Measurements from ENCODE around the gene FRMPD4.

The FRMPD4 gene

GRCh38 chrX:12223650-12224049 is 85.4 kb downstream of the FRMPD4 start:
- no peak for DNase-seq

DNA sequence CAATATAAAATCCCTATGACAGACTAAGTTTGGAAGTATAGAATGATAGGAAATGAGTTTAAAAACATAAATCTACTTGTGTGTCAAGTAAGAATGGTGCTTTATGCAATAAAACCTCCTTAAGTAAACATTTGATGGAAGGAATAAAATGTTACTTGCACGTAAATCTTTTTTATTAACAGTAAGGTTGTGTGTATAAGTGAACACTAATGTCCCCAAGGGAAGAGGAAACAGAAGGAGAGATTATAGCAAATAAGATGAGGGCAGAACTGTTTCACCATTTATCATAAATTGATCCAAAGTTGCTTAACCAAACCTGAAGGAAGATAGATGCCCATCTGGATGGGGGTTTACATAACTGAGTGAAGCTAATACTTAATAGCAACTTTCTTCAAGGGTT is 86.8 kb downstream of the FRMPD4 start:
- DNase-seq, result no peak

- no peak for DNase-seq
These were observed 89.3 kb downstream of the FRMPD4 start for GRCh38 chrX:12227412-12228041.

- DNase-seq, result no peak
These were observed 90.6 kb downstream of the FRMPD4 start for GRCh38 chrX:12228862-12229261.

GRCh38 chrX:12229986-12230385 is 91.7 kb downstream of the FRMPD4 start:
- DNase-seq, result no peak

DNA sequence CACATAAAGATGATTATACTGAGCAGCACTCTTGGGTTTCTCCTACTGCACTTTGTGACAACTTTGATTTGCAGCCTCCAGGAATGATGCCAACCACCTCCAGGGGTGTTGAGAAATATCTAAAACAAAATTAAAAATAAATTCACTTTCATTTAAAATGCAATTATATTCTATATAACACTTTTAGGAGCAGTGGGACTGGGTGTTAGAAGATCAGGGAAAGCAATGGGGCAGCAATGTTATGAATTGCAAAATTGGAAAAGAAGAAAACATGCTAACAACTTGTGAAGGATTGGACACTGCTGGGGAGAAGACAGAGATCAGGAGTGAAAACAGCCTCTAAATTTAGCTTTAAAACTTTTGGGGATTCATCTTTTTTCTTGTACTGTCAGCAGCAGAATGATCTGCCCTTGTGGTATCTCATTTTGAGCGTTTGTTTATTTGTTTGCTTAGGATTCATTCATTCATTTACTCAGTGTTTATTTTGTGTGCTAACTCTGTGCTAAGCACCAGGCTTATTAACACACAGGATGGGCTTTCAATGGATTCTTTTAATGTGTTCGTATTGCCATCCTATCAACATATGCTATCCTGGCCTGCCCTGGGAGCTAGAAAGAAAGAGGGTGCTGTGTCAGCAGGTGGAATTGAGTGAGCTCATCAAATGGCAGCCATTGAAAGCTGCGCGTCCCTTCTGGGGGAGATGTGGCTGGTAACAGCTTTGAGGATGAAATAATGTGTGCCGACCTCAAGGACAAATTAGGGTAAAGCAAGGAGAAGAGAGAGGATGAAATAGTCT is 96.5 kb downstream of the FRMPD4 start:
- no peak for DNase-seq

DNA sequence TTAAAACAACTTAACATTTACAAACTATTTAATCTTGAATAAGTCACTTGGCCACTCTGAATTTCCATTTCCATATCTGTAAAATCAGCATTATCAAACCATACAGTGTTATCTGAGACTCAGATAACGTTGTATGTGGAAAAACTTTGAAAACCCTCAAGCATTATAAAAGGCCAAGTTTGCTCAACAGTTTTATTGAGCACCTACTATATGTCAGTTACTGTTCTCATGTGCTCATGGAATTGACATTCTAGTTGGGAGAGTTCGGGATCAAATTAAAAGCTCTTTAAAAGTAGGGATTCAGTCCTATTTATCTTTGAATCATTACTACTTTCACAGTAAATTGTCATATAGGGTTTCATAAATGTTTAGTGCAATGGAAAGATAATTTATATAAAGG is 97.9 kb downstream of the FRMPD4 start:
- no peak for DNase-seq

DNA sequence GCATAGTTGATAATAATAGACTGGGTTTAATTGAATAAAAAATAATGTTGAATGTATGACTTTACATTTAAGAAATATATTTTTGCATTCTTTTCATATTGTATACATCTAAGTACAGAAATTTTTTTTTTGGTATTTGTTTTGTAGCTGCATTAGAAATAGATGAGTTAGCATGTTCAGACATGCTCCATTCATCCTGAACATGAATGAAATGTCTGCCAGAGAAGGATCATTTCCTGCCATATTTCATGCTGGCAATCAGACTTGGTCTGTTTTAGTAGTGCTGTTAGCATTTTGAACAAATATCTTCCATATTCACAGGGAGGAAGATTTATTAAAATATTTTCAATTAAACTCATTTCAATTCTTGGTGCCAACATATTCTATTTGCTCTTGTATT is 98.9 kb downstream of the FRMPD4 start:
- DNase-seq, result no peak

- no peak for DNase-seq
These were observed 99.5 kb downstream of the FRMPD4 start for GRCh38 chrX:12237771-12238170.

DNA sequence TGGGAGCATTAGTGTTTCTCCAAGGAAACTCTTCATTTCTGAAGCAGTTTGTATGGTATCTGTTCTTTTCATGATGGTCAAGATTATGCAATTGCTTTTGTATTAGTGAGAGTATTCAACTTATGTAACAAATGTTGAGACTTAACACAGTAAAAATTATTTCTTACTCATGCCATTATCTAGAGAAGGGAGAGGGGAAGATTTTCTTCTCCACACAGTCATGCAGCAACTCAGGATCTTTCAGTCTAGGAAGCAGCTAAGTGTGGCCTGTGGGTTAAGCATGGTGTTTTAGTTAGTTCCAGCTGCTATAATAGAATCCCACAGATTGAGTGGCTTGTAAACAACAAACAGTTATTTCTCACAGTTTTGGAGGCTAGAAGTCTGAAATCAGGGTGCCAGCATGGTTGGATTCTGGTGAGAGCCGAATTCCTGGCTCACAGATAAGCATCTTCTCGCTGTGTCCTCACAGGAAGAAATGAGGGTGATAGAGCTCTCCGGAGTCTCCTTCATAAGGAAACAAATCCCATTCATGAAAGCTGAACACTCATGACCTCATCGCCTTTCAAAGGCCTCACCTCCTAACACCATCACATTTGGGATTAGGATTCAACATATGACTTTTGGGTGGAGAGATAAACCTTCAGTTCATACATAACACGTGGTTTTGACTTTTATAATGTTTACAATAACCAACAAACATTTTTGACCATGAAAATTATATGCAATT is 101.2 kb downstream of the FRMPD4 start:
- no peak for DNase-seq

DNA sequence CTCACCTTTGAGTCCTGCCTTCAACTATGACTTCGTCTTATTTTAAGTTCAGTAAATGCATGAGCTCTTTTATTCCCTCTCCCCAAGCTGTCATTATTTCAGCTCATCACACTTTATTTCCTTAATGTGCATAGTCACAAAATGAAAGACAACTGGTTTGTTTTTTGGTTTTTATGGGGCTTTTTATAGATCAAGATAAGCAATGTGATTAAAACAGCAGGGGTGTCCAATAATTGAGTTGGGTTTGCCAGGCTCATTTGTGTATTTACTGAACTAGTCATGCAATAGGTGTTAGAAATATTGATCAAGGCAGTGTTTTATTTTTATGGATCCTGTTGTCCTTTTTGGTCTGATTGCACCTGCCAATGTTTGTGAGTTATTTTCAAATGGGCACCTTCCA is 102.2 kb downstream of the FRMPD4 start:
- no peak for DNase-seq

DNA sequence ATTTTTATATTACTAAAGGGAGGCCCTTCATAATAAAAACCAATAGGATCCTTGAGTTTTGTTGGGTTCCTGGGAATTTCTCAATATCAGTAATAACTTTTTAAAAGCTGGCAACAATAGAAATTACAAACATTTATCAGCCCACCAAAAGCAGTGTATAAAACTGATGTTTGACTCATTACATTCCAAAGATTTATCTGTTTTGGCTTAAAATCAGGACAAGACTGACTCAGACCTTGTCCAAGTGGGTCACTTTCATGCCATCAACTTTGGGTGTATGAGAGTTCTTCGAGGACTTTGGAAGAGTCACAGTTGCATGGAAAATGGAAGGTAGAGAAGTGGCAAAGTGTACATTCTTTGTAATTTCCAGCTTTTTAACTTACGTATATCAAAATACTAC is 102.8 kb downstream of the FRMPD4 start:
- no peak for DNase-seq

GRCh38 chrX:12245650-12246645 is 107.7 kb downstream of the FRMPD4 start:
- no peak for DNase-seq

- DNase-seq, result no peak
These were observed 111.7 kb downstream of the FRMPD4 start for GRCh38 chrX:12249997-12250396.

- no peak for DNase-seq
These were observed 124.9 kb downstream of the FRMPD4 start for GRCh38 chrX:12263211-12263610.

DNA sequence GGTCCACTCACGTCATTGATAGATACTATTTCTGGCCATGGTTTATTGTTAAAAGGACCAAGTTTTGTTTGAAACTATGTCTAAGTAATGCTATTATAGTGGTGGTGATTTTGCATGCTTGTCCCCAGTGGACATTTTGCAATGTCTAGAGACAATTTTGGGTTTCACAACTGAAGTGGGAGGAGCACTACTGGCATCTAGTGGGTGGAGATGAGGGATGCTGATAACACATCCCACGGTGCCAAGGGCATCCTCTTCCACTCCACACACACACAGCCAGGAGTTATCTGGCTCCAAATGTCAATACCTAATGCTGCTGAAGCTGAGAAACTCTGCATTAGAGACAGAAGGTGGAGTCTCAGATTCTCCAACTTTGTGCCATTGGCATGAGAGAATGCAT is 131.2 kb downstream of the FRMPD4 start:
- DNase-seq, result no peak

- no peak for DNase-seq
These were observed 139.9 kb downstream of the FRMPD4 start for GRCh38 chrX:12278151-12278550.

GRCh38 chrX:12282991-12283390 is 144.7 kb downstream of the FRMPD4 start:
- no peak for DNase-seq

- DNase-seq, result no peak
These were observed 154.9 kb downstream of the FRMPD4 start for GRCh38 chrX:12292996-12293765.

GRCh38 chrX:12297353-12297752 is 159.1 kb downstream of the FRMPD4 start:
- DNase-seq, result no peak

- DNase-seq, result no peak
These were observed 163.0 kb downstream of the FRMPD4 start for GRCh38 chrX:12301288-12301687.

DNA sequence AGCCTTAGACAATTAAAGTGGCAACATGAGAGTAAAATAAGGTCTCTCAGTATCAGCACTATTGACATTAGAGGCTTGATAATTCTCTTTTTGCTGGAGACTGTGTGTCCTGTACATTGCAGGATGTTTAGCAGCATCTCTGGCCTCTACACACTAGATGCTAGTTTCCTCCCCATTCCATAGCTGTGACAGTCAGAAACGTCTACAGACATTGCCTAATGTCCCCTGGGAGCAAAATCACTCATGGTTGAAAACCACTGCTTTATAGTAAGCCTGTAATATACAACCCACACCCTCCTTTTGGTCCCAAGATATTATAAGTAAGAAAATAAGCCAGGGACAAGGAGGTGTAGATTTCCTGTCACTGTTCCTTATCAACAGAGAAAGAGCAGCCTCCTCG is 166.0 kb downstream of the FRMPD4 start:
- DNase-seq, result no peak

Data from stimulated activated CD4-positive, alpha-beta T cell treated with anti-CD3 and anti-CD28 coated beads, Interleukin-4, amount 100 ng/mL, for 1 hour (primary cell).